ENCODE measurements around the gene SLCO2B1.

The SLCO2B1 gene

DNA sequence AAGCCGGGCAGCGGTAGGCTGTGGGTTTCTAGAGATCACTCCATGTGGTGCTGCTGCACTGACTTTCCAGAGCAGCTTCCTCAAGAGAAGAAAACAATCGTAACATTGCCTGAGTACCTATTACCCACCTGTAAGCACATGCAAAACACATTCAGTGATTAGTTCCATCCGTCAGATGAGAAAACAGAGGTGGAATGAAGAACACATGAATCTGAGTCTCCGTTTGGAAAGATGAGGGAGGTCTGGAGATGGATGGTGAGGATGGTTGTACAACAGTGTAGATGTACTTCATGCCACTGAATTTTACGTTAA, 7.5 kb upstream of the SLCO2B1 start:
- ATAC-seq: no peak
- TF ChIP-seq TOX (CRISPR knock-in tag; IDR thresholded peaks at IDR 0.05; ENCODE audit: borderline replicate concordance): no peak
- no peak for TF ChIP-seq ZFP3 (CRISPR knock-in tag; IDR thresholded peaks at IDR 0.05)
- TF ChIP-seq, protein P1, sequence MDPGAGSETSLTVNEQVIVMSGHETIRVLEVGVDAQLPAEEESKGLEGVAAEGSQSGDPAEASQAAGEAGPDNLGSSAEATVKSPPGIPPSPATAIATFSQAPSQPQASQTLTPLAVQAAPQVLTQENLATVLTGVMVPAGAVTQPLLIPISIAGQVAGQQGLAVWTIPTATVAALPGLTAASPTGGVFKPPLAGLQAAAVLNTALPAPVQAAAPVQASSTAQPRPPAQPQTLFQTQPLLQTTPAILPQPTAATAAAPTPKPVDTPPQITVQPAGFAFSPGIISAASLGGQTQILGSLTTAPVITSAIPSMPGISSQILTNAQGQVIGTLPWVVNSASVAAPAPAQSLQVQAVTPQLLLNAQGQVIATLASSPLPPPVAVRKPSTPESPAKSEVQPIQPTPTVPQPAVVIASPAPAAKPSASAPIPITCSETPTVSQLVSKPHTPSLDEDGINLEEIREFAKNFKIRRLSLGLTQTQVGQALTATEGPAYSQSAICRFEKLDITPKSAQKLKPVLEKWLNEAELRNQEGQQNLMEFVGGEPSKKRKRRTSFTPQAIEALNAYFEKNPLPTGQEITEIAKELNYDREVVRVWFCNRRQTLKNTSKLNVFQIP (CRISPR knock-in tag; IDR thresholded peaks at IDR 0.05; ENCODE audit: borderline replicate concordance, low read depth): no peak
- no peak for TF ChIP-seq RARB (CRISPR knock-in tag; IDR thresholded peaks at IDR 0.05)

DNA sequence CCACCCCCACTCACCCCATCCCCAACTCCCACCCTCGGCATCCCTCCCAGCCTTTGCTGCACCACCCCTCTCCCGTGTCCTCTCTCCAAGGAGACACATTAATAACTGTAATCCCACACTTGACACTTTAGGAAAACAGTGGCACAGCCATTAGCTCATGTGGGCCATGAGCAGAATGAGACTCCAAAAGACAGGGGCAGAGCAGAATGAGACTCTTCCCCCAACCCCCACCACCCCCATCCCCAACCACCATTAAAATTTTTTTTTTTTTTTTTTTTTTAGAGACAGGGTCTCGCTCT, 6.2 kb upstream of the SLCO2B1 start:
- ATAC-seq: no peak
- no peak for TF ChIP-seq OSR1 (CRISPR knock-in tag; IDR thresholded peaks at IDR 0.05)
- TF ChIP-seq, protein P1 (CRISPR knock-in tag; IDR thresholded peaks at IDR 0.05; ENCODE audit: borderline replicate concordance, low read depth): no peak
- no peak for TF ChIP-seq ZC3H10 (CRISPR knock-in tag; IDR thresholded peaks at IDR 0.05)
- no peak for TF ChIP-seq RARB (CRISPR knock-in tag; IDR thresholded peaks at IDR 0.05)
- TF ChIP-seq CSDC2 (CRISPR knock-in tag; IDR thresholded peaks at IDR 0.05): no peak

DNA sequence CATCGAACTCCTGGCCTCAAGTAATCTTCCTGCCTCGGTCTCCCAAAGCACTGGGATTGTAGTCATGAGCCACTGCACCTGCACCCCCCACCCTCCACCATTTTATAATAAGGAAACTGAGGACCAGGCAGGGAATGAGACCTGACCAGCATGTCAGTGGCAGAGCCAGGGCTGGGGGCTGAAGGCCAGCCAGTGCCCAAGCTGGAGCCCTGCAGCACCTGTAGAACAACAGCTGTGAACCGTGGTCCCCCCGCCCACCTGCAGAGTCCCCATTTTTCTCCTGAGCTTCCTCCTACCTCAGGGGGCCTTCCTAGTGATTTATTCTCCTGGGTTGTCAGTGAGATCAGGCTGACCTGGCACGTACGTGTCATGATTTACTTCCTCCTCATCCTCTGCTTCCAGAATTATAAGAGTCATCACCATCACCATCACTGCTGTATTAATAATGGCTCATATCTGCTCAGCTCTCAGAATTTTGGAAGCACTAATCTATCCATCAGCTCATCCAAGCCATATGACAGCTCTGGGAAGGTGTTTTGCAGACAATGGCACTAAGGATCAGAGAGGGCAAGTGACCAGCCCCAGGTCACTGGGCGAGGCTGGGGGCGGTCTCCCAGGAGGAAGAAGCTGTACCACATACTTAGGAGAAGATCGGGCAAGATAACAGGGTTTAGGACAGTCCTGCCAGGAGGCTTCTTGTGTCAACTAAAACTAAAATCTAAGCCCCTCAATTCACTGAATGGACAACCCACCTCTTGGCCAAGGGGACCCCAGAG, 5.5 kb upstream of the SLCO2B1 start:
- TF ChIP-seq CSDC2 (CRISPR knock-in tag; IDR thresholded peaks at IDR 0.05) (no peak), PPARA (CRISPR knock-in tag; IDR thresholded peaks at IDR 0.05; ENCODE audit: borderline replicate concordance) (no peak)
- ATAC-seq: no peak

DNA sequence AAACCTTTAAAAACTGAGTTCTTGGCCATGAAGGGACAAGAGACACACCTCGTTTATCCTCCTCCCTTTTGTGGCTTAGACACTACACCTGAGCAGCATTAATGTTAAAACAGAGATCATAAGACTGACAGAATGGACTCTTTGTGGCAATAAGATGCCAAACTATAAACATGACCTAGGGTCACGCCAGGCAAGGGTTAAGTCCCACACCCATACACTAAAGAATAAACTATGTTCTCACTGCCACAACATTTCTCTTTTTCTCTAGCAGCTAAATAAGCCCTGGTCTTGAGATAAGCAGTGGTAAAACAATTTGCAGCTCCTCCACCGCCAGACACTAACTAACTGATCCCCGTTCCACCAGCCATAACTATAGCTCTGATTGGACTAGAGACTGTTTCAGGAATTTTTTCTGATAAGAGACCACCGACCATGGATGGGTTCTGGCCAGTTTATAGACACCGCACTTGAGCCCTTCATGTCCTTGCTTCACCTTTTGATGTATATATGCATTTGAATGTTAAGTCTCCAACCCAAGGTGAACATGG, 4.9 kb upstream of the SLCO2B1 start:
- no peak for TF ChIP-seq ZNF565 (CRISPR knock-in tag; conservative IDR thresholded peaks at IDR 0.05; ENCODE audit: low read depth)
- TF ChIP-seq, protein P2, sequence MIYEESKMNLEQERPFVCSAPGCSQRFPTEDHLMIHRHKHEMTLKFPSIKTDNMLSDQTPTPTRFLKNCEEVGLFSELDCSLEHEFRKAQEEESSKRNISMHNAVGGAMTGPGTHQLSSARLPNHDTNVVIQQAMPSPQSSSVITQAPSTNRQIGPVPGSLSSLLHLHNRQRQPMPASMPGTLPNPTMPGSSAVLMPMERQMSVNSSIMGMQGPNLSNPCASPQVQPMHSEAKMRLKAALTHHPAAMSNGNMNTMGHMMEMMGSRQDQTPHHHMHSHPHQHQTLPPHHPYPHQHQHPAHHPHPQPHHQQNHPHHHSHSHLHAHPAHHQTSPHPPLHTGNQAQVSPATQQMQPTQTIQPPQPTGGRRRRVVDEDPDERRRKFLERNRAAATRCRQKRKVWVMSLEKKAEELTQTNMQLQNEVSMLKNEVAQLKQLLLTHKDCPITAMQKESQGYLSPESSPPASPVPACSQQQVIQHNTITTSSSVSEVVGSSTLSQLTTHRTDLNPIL (CRISPR knock-in tag; IDR thresholded peaks at IDR 0.05; ENCODE audit: low read depth): no peak
- TF ChIP-seq PPARA (CRISPR knock-in tag; IDR thresholded peaks at IDR 0.05; ENCODE audit: borderline replicate concordance): no peak
- TF ChIP-seq GLIS3 (CRISPR knock-in tag; IDR thresholded peaks at IDR 0.05): no peak
- no peak for TF ChIP-seq ZFP3 (CRISPR knock-in tag; IDR thresholded peaks at IDR 0.05)
- no peak for TF ChIP-seq ZNF8 (CRISPR knock-in tag; IDR thresholded peaks at IDR 0.05)
- no peak for TF ChIP-seq ISL1 (CRISPR knock-in tag; IDR thresholded peaks at IDR 0.05)
- ATAC-seq: no peak

DNA sequence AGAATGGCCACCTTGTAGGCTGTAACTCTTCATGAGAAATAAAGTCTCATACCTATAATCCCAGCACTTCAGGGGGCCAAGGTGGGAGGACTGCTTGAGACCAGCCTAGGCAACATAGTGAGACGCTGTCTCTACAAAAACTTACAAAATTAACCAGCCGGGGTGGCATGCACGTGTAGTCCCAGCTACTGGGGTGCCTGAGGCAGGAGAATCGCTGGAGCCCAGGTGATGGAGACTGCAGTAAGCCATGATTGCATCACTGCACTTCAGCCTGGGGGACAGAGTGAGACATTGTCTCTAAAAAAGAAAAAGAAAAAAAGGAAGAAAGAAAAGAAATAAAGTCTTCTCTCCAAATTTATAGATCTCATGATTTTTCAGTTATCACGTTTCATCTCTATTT, 4.2 kb upstream of the SLCO2B1 start:
- no peak for TF ChIP-seq ZNF8 (CRISPR knock-in tag; IDR thresholded peaks at IDR 0.05)
- no peak for TF ChIP-seq CSDC2 (CRISPR knock-in tag; IDR thresholded peaks at IDR 0.05)
- no peak for TF ChIP-seq ARNTL (CRISPR knock-in tag; IDR thresholded peaks at IDR 0.05; ENCODE audit: borderline replicate concordance, low read depth)
- TF ChIP-seq, protein P1 (CRISPR knock-in tag; IDR thresholded peaks at IDR 0.05; ENCODE audit: borderline replicate concordance, low read depth): no peak
- TF ChIP-seq RARB (CRISPR knock-in tag; IDR thresholded peaks at IDR 0.05): no peak
- ATAC-seq: no peak

DNA sequence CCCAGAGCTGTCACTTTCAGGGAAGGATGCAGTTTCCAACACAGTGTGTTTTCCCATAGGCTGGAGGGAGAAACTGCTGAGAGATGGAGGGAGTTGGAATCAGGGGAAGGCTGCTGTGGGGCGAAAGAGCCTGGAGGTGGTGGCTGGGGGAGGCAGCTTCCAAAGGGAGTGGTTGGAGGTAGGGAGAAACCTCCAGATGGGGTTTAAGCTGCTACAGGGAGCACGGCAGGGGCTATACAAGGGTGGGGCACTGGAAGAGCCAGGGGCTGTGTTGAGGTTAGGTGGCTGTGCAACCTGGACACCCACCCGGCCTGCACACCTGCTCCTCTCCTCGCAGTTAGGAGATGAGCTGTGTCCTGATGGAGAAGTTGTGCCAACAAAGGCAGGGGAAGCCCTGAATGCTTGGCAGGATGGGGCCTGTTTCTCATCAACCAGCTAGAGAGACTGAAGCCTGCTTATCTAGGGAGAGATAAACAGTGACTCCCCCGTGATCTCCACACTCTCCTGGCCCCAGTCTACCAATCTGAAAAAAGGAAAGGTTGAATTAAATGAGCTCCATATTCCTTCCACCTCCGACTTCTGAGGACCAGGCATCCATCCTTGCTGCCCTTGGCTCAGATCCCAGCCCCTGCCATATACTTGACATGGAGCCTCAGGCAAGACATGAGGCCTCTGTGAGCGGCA, 3.6 kb upstream of the SLCO2B1 start:
- ATAC-seq: no peak
- TF ChIP-seq, protein P3, sequence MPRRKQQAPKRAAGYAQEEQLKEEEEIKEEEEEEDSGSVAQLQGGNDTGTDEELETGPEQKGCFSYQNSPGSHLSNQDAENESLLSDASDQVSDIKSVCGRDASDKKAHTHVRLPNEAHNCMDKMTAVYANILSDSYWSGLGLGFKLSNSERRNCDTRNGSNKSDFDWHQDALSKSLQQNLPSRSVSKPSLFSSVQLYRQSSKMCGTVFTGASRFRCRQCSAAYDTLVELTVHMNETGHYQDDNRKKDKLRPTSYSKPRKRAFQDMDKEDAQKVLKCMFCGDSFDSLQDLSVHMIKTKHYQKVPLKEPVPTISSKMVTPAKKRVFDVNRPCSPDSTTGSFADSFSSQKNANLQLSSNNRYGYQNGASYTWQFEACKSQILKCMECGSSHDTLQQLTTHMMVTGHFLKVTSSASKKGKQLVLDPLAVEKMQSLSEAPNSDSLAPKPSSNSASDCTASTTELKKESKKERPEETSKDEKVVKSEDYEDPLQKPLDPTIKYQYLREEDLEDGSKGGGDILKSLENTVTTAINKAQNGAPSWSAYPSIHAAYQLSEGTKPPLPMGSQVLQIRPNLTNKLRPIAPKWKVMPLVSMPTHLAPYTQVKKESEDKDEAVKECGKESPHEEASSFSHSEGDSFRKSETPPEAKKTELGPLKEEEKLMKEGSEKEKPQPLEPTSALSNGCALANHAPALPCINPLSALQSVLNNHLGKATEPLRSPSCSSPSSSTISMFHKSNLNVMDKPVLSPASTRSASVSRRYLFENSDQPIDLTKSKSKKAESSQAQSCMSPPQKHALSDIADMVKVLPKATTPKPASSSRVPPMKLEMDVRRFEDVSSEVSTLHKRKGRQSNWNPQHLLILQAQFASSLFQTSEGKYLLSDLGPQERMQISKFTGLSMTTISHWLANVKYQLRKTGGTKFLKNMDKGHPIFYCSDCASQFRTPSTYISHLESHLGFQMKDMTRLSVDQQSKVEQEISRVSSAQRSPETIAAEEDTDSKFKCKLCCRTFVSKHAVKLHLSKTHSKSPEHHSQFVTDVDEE (CRISPR knock-in tag; IDR thresholded peaks at IDR 0.05): no peak
- TF ChIP-seq ESRRG (CRISPR knock-in tag; IDR thresholded peaks at IDR 0.05) (no peak), ZNF70 (CRISPR knock-in tag; IDR thresholded peaks at IDR 0.05) (no peak), PPARA (CRISPR knock-in tag; IDR thresholded peaks at IDR 0.05; ENCODE audit: borderline replicate concordance) (no peak), ZFP30 (CRISPR knock-in tag; IDR thresholded peaks at IDR 0.05) (no peak), TOX (CRISPR knock-in tag; IDR thresholded peaks at IDR 0.05; ENCODE audit: borderline replicate concordance) (no peak), ZNF8 (CRISPR knock-in tag; IDR thresholded peaks at IDR 0.05) (no peak), ISL1 (CRISPR knock-in tag; IDR thresholded peaks at IDR 0.05) (no peak), ZC3H10 (CRISPR knock-in tag; IDR thresholded peaks at IDR 0.05) (no peak)
- TF ChIP-seq, protein P4, sequence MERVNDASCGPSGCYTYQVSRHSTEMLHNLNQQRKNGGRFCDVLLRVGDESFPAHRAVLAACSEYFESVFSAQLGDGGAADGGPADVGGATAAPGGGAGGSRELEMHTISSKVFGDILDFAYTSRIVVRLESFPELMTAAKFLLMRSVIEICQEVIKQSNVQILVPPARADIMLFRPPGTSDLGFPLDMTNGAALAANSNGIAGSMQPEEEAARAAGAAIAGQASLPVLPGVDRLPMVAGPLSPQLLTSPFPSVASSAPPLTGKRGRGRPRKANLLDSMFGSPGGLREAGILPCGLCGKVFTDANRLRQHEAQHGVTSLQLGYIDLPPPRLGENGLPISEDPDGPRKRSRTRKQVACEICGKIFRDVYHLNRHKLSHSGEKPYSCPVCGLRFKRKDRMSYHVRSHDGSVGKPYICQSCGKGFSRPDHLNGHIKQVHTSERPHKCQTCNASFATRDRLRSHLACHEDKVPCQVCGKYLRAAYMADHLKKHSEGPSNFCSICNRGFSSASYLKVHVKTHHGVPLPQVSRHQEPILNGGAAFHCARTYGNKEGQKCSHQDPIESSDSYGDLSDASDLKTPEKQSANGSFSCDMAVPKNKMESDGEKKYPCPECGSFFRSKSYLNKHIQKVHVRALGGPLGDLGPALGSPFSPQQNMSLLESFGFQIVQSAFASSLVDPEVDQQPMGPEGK (CRISPR knock-in tag; IDR thresholded peaks at IDR 0.05; ENCODE audit: borderline replicate concordance): no peak

Measured in SK-N-SH treated with all-trans-retinoic acid at 6 μM for 48 hours (cell line).